NCI-H2227 (cell line): ENCODE results near the gene CAMTA1.
A peak's percentile ranks its signal among the peaks of the same experiment; 100 is the strongest.

Experiments used
- DNase-seq: peaks from one replicate; lab custom pipeline; 2025; ENCODE audit not compliant: unreplicated experiment; lab: John Stamatoyannopoulos, UW

CAMTA1 gene

GRCh38 chr1:7100479-7100878 lies 315.2 kb downstream of the CAMTA1 start:
- DNase-seq: no peak

GRCh38 chr1:7101187-7101586 lies 315.9 kb downstream of the CAMTA1 start:
- no peak for DNase-seq

- no peak for DNase-seq
Observed at GRCh38 chr1:7103361-7103782, 318.1 kb downstream of the CAMTA1 start.

GRCh38 chr1:7103874-7104273 lies 318.6 kb downstream of the CAMTA1 start:
- no peak for DNase-seq

- no peak for DNase-seq
Observed at GRCh38 chr1:7104339-7104738, 319.1 kb downstream of the CAMTA1 start.

- DNase-seq: no peak
Observed at GRCh38 chr1:7105269-7105668, 320.0 kb downstream of the CAMTA1 start.

- DNase-seq: peak; percentile 20
Observed at GRCh38 chr1:7106442-7107108, 321.3 kb downstream of the CAMTA1 start.

- no peak for DNase-seq
Observed at GRCh38 chr1:7107109-7107830, 322.0 kb downstream of the CAMTA1 start.

- no peak for DNase-seq
Observed at GRCh38 chr1:7108251-7108650, 323.0 kb downstream of the CAMTA1 start.

GRCh38 chr1:7109901-7110300 lies 324.6 kb downstream of the CAMTA1 start:
- DNase-seq: no peak

- peak; percentile 33 for DNase-seq
Observed at GRCh38 chr1:7110321-7110720, 325.1 kb downstream of the CAMTA1 start.

GRCh38 chr1:7111853-7112252 lies 326.6 kb downstream of the CAMTA1 start:
- DNase-seq: no peak

- DNase-seq: no peak
Observed at GRCh38 chr1:7113136-7113535, 327.9 kb downstream of the CAMTA1 start.

GRCh38 chr1:7113822-7114221 lies 328.6 kb downstream of the CAMTA1 start:
- no peak for DNase-seq

GRCh38 chr1:7116001-7116400 lies 330.7 kb downstream of the CAMTA1 start:
- DNase-seq: no peak

- peak; percentile 82 for DNase-seq
Observed at GRCh38 chr1:7117399-7118281, 332.4 kb downstream of the CAMTA1 start.

GRCh38 chr1:7119156-7119555 lies 333.9 kb downstream of the CAMTA1 start:
- peak; percentile 15 for DNase-seq

GRCh38 chr1:7120863-7121621 lies 335.8 kb downstream of the CAMTA1 start:
- no peak for DNase-seq

- DNase-seq: no peak
Observed at GRCh38 chr1:7121622-7121988, 336.4 kb downstream of the CAMTA1 start.

- no peak for DNase-seq
Observed at GRCh38 chr1:7127322-7128075, 342.2 kb downstream of the CAMTA1 start.
